Measurements from ENCODE around the gene SCNN1B.

SCNN1B gene

DNA sequence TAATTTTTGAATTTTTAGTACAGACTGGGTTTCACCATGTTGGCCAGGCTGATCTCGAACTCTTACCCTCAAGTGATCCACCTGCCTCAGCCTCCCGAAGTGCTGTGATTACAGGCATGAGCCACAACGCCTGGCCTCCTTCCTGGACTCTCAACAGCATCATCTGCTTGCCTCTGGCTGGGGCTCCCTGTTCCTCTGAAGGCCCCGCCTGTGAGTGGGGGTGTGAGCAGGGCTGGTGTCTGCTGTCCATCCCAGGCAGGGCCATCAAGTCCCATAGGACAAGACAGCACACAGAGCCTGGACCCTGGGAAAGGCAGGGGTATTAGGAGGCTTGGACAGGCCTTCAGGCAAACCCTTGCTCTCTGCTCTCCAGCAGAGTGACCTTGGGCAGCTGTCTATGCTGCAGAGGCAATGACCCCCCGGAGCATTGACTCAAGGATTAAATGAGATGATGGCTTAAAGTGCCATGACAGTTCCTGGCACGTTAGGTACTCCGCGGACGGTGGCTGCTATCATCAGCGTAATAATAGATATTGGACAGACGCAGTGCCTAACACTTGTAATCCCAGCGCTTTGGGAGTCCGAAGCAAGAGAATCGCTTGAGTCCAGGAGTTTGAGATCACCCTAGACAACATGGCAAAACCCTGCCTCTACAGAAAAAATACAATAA is 19.2 kb downstream of the SCNN1B start:
- DNase-seq, result no peak

DNA sequence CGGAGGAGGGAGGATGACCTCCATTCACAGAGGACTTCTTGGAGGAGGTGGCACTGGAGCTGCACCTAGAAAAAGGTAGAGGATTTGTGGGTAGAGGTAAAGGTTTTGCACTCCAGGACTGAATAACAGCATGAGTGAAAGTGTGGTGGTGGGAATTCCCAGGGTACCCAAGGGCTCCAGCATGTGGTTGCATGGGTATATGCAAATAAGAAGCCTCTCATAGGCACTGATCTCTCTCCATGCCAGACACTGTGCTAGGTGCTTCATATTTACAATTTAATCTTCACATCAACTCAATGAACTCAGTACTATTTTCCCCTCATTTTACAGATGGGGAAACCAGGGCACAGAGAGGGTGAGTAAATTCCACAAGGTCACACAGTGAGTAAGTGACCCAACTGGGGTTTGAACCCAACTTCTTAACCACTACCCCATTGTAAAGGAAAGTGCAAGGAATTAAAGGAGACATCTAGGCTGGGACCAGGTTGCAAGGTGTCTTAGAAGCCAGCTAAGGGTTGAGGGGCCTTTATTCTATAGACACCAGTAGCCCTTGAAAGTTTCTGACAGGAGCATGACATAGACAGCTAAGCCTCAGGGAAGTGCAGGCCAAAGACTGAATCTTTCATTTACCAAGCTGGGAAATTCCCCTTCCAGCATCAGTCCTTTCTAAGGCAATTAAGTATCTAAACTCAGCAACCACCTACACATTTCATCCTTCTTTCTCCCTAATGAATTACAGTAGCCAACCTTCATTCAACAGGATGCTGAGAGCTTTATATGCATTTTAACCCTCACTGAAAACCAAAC is 21.3 kb downstream of the SCNN1B start:
- DNase-seq, result no peak

DNA sequence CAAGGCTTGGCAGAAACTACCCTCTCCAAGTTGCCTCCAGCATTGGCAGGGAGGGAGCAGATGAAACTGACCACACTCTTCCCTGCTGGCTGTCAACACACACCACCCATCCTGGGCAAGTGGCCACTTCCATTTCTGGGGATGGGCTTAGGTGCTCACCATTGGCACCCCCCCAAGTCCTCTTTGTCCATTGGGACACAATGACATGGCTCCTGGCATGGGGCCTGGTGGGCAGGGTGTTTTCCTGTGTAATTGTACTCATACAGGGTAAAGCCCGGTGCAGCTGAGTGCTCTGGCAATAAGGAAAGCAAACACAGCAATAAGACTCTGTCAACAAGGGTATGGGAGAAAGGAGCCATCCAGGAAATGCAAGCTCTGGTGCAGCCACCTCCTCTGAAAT is 22.6 kb downstream of the SCNN1B start:
- DNase-seq, result no peak

DNA sequence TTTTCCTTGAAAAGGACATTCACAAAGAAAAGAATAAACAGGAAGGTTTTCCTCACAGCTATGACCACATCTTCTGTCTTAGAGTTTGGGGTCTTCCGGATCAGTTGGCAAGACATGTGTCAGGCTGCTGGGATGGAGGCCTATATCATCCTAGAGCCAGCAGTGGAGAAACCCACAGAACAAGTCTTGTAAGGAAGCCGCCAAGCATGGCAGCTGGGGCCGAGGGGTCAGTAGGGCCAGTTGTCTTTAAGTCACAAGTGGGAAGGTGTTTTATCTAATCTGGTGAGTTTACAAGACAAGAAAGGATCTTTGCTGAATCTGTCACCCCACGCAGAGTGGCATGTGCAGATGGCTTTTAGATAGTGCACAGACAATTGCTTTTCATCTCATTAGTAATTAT is 25.7 kb downstream of the SCNN1B start:
- DNase-seq, result no peak

DNA sequence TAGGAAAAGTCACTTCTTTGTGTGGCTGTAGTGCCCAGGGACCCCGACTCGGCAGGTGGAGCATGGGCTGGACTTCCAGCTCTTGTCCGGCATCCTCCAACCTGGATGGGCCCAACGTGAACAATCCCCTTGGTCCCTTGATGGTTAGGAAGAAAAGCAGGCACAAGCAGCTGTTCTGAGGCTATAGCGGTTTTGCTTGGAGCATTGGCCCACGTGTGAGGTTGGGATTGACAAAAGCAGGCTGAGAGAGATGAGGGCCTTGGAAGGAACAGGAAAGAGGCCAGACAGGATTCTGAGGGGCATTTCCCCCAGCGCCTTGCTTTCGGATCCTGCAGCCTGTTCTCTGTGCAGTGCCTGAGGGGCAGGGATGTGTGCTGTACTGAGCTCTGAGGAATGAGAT is 28.1 kb downstream of the SCNN1B start:
- DNase-seq, result no peak

DNA sequence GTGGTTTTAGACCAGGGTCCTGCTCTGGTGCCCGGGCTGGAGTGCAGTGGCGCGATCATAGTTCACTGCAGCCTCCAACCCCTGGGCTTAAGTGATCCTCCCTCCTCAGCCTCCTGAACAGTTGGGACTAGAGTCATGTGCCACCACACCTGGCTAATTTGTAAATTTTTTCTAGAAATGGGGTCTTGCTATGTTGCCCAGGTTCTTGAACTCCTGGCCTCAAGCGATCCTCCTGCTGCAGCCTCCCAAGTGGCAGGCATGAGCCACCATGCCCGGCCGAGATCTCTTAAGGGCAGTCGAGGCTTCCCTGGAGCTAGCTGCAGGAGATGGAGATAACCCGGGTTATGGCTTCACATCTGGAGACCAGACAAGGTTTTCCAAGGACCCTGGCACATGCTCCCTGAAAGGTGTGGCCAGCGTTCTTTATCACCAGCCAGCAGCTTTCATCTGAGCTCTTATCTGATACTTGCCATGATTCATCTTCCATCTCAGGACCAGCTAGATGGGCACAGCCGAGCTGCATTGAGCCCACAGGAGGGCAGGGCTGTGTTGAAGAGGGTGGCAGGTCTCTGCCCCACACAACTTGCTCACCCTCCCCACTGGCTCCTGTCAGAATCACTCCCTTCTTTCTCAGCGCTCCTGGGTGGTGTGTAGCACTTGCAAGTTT is 28.6 kb downstream of the SCNN1B start:
- no peak for DNase-seq

DNA sequence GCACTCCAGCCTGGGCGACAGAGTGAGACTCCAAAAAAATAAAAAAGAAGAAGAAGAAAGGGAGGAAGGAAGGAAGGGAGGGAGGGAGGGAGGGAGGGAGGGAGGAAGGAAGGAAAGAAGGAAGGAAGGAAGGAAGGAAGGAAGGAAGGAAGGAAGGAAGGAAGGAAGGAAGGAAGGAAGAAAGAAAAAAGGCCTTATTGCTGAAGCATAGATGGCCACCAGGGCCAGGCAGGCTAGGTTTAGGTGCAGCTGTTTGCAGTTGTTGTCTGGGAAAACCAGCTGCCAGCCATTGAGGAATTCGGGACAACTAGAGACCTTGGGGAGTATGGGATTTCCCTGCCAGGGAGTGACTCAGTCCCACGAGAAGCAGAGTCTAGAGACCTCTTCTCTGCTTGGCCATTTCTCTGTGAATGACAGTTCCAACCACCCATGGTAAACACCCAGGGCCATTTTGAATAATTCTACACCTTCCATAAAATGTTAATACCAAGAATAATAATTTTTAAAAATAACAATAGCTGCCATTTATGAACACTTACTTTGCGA is 31.0 kb downstream of the SCNN1B start:
- DNase-seq, result no peak

DNA sequence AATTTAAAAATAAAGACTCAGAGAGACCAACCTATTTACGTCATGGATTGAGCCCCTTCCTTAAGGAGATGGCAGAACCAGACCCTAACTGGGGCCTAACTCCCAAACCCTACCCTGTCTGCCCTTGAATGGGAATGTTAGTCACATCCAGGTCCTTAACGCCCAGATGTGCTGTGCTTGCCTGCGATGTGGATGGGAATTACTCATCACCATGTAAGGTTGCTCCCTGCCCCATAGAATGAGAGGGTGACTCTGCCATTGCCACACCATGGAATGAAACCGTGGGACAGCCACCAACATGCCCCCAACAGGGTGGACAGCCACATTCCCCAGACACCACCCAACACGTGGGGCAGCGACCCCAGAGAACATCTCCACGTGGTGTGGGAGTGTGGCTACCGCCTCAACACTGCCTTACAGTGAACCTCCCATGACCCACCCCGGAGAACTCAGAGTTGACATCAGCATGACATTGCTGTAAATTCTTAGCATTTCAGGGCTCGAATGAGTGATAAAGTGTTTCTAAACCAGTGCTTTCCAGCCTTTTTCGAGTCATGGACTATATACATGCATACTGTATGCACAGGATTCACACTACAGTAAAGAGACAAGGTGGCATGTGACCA is 31.8 kb downstream of the SCNN1B start:
- no peak for DNase-seq

DNA sequence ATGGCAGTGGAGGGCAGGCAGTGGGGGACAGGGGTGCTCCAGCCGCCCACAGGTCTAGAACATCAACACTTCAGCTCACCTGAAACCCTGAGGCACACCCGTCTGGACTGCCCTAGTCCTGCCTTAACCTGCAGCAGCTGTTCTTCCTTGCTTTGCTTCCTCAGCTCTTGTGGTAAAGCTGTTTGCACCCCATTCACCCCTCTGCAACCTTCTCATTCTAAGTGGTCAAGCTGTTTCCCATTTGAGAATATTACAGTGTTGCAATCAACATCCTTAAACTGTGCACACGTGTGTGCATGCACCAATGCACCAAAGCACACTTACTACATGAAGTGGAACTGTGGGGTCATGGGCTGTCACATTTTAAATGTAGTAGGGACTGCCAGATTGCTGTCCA is 32.4 kb downstream of the SCNN1B start:
- no peak for DNase-seq

DNA sequence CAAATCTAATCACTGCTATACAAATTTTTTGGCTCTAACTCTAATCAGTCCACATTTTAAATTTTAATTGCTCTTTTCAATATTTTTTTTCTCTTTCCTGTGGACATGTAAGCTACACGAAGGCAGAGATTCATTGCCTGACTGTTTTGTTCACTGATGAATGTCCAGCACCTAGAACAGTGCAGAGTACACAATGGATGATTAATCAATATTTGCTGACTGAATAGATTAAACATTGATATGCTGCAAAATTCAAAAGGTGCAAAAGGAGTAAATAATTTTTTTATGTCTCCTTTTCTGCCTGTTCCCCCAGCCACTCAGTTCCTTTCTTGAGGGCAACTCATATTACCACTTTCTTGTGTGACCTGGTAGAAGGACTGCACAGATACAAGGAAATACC is 32.8 kb downstream of the SCNN1B start:
- no peak for DNase-seq

DNA sequence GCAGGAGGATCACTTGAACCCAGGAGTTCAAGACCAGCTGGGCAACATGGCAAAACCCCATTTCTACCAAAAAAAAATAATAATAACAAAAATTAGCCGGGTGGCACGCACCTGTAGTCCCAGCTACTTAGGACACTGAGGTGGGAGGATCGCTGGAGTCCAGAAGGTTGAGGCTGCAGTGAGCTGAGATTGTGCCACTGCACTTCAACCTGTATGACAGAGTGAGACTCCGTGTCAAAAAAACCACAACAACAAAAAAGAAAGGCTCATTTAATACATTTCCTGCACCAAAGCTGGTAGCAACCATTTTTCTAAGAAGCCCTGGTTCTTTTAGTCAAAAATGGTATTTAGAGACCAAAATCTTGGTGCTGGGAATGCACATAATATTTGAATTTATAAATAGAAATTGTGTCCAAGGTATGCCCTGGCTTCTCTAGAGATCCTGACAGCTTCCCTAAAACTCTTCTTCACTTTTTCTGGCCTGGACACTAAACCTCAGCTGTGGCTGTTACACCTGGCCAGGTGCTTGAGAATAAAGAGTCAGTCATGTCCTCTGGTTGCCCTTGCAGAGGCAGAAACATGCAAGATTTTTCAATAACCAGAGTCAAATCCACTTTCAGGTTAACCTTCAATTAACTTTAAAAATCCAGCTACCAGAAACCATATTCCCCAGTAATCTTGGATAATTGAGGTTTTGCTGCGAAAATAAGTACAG is 35.9 kb downstream of the SCNN1B start:
- no peak for DNase-seq

DNA sequence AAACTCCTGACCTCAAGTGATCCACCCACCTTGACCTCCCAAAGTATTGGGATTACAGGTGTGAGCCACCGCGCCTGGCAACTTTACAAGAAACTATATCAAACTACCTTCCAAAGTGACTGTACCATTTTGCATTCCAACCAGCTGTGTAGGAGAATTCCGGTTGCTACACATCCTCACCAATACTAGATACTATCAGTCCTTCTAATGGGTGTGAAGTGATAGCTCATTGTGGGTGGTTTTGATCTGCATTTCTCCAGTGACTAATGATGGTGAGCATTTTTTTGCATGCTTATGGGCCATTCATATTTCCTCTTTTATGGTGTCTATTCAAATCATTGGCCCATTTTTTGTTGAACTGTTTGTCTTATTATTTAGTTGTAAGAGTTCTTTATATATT is 37.7 kb downstream of the SCNN1B start:
- no peak for DNase-seq

DNA sequence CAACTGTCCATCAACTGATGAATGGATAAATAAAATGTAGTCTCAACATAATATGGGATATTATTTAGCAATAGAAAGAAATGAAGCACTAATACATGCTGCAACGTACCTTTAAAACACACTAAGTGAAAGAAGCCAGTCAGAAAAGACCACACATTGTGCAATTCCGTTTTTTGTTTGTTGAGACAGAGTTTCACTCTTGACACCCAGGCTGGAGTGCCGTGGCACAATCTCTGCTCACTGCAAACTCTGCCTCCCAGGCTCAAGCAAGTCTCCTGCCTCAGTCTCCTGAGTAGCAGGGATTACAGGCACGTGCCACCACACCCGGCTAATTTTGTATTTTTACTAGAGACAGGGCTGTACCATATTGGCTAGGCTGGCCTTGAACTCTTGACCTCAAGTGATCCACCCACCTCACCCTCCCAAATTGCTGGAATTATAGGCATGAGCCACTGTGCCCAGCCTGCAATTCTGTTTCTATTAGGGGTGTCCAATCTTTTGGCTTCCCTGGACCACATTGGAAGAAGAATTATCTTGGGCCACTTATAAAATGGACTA is 40.1 kb downstream of the SCNN1B start:
- DNase-seq, result no peak

DNA sequence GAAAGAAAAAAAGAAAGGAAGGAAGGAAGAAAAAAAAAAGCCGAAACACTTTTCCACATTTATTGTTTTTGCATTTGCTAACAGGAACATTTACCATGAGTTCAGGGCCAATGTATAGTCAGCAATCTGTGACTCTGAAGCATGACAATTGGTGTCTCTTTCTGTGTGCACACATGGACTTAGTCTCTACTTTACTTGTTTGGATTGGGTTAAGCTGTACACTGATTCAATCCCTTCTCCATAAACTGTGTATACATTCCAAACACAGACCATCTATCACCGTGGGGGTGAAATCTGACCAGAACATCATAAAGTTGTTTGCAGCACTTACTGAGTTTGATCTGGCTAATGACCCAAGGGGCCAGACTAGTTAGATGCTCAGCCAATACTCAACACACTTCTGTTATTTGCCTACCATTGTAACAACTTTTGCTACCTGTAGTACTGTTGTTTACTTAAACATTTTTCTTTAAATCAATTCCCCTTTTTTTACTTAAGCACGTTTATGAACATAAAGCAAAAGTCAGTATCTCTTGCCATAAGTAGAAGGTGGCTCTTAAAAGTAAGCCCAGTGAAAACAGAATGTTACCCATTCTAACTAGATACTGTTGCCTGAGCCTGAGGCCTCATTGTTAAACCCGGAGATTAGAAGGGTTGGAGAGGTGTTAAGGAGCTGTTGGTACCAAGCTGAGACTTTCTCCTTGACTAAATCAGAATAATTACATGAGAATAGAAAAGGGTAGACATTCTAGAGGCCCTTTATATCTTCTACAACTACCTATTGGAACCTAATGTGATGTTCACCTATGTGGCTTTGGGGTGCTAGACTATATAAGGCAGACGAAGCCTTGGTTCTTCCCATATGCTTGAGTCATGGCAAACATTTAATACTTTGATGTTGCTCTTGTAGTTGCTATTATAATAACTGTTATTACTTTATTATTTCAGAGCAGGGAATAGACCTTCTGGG is 41.8 kb downstream of the SCNN1B start:
- DNase-seq, result no peak

DNA sequence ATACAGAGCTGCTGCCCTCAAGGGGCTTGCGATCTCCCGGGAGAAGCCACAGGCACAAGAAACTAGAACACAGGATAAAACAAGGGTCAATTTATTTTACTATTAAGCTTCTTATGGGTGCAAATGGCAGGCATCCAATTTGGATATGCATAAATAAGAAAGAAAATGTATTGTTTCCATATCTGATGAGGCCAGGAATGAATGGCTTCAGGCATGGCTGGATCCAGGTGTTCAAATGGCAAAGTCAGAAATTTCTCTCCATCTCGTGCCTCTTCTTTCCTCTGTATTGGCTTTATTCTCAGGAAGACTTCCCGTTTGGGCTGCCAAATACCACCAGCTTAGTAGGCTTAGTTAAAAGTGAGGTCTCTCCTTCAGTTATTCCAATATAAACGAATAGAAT is 43.1 kb downstream of the SCNN1B start:
- DNase-seq, result no peak

DNA sequence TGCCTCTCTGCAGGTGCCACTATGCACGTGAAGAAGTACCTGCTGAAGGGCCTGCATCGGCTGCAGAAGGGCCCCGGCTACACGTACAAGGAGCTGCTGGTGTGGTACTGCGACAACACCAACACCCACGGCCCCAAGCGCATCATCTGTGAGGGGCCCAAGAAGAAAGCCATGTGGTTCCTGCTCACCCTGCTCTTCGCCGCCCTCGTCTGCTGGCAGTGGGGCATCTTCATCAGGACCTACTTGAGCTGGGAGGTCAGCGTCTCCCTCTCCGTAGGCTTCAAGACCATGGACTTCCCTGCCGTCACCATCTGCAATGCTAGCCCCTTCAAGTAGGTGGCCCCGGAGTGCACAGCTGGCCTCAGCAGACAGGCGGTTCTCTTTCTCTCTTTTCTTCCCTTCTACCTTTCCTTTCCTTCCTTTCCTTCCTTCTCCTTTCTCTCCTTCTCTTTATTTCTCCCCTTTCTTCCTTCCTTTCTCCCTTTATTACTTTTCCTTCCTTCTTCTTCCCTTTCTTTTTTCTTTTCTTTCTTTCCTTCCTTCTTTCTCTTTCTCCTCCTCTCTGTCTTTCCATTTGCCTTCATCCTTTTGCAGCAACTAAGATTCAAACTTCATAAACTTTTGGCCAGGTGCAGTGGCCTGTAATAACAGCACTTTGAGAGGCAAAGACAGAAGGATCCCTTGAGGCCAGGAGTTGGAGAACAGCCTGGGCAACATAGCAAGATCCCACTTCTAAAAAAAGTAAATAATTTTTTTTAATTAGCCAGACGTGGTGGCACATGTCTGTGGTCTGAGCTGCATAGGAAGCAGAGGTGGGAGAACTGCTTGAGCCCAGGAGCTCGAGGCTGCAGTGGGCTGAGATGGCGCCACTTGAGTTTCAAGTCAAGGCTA is 46.7 kb downstream of the SCNN1B start:
- DNase-seq, result no peak

DNA sequence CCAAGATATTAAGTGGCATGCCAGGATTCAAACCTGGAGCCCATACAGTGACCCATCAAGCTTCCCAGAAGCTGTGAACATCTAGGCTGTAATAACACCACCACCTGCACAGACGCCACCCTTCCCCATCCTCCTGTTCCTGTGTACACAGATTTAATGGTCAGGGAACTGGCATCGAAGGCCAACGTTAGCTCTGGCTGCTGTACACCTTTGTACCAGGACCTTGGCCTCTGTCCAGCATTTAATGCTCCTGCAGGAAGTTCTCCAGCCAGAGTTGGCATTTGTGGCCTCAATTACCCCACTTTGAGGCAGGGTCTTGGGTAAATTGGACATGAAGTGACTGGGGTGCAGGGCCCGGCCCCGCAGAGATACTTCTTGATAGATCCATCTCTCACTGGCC is 49.3 kb downstream of the SCNN1B start:
- no peak for DNase-seq

DNA sequence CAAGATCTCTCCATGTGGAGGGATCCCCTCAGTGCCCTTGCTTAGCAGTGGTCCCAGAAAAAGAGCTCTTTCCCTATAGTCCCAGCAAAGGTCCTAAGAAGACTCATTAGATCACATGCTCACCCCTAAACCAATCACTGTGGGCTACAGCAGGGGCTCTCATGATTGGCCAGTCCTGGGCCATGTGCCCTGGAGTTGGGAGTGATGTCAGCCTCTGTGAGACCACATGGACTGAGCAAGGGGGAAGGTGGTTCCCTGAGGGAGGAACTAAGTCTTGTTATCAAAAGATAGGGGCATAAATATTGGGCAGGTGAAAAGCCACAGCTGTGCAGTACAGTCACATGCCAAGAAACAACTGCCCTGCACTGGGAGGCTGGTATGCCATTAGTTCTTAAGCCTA is 51.3 kb downstream of the SCNN1B start:
- DNase-seq, result no peak

DNA sequence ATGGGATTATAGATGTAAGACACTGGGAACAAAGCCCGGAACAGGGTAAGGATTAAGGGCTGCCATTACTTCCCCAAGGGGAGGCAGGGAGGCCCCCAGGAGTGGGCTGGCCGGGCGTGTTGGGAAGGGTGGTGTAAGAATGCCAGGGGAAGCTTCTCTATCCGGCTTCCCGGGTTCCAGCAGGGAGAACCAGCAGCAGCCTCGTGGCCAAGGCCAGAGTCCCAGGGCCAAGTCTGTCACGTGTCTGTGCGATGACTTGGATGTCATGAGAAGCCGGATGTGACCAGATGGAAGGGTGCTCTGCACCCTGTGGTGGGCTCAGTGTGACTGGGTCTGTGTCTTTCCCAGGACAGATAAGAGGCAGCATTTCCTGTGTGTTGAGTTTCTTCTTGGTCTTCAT is 52.1 kb downstream of the SCNN1B start:
- DNase-seq, result no peak

DNA sequence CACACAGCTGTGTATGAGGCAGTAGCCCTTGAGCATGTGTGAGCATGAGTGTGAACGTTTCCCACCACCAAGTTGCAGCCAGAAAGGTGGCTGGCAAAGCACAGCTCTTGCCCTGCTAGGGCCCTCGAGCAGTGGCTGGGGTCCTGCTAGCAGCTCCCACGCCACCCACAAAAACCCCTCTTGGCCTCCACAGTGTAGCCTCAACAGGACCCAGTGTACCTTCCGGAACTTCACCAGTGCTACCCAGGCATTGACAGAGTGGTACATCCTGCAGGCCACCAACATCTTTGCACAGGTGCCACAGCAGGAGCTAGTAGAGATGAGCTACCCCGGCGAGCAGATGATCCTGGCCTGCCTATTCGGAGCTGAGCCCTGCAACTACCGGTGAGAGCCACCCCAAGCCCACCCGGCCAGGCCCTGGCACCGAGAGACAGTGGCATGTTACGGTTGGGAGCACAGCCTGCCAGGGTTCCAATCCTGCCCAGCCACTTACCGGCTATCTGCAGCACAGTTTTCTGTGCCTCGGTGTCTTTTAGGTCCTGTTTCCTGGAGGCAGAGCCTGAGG is 53.1 kb downstream of the SCNN1B start:
- no peak for DNase-seq
